G401 (cell line): ENCODE measurements around the gene KIAA0232. TPM values are rescaled to one million over a fixed set of nuclear protein-coding genes. Genes with fewer than 3 reads are reported as not detected.
"Not testable (repeated sequence)": the region's sequence is repeated elsewhere in the genome, so short reads cannot be mapped to it uniquely, and the experiment has no call there.

Source experiments
- DNase-seq: peaks from one replicate; pipeline ENCODE4 v3.0.0-alpha.2; 2015; ENCODE audit warnings: low spot score
- in situ Hi-C: cut with HindIII; loops from 2 replicates; pipeline ENCODE4 v1.10.0; 2016; ENCODE audit warnings: low sequenced_read_pairs, mixed read lengths
- total RNA-seq: library from RNA; depleted of rRNA; stranded (reverse); fragments of >200 nt; shearing (Covaris generic); gene quantifications from 2 replicates; pipeline ENCODE4 v1.2.3, GENCODE V29; 2014

The KIAA0232 gene
- total RNA-seq, 1 experiment from 2014 or later, result 10.3 TPM

GRCh38 chr4:6753103-6753560 lies 29.4 kb upstream of the KIAA0232 start:
- DNase-seq, result no peak
- in situ Hi-C loops, result no loop called here

GRCh38 chr4:6753891-6754290 lies 28.6 kb upstream of the KIAA0232 start:
- no peak for DNase-seq
- in situ Hi-C loops, result no loop called here

- DNase-seq, result no peak
- in situ Hi-C loops, result no loop called here
Measured at GRCh38 chr4:6754481-6755087, 27.9 kb upstream of the KIAA0232 start.

- in situ Hi-C loops, result no loop called here
- no peak for DNase-seq
Measured at GRCh38 chr4:6755088-6755753, 27.3 kb upstream of the KIAA0232 start.

- in situ Hi-C loops, DNase-seq: not testable (repeated sequence)
Measured at GRCh38 chr4:6756345-6756744, 26.2 kb upstream of the KIAA0232 start.

- in situ Hi-C loops, result no loop called here
- DNase-seq, result no peak
Measured at GRCh38 chr4:6758728-6759127, 23.8 kb upstream of the KIAA0232 start.

GRCh38 chr4:6760865-6761264 lies 21.7 kb upstream of the KIAA0232 start:
- DNase-seq, result no peak
- in situ Hi-C loops, result no loop called here

GRCh38 chr4:6761649-6762615 lies 20.6 kb upstream of the KIAA0232 start:
- no peak for DNase-seq

GRCh38 chr4:6763330-6763851 lies 19.1 kb upstream of the KIAA0232 start:
- DNase-seq, result no peak
- in situ Hi-C loops, result no loop called here

More at GRCh38 chr4:6761649-6762615, 20.6 kb upstream of the KIAA0232 start:
- in situ Hi-C loops, result no loop called here

GRCh38 chr4:6764976-6765620 lies 17.4 kb upstream of the KIAA0232 start:
- in situ Hi-C loops, result no loop called here

GRCh38 chr4:6765703-6766102 lies 16.8 kb upstream of the KIAA0232 start:
- no peak for DNase-seq
- in situ Hi-C loops, result no loop called here

More at GRCh38 chr4:6764976-6765620, 17.4 kb upstream of the KIAA0232 start:
- DNase-seq, result no peak

- in situ Hi-C loops, result no loop called here
- DNase-seq, result no peak
Measured at GRCh38 chr4:6767386-6767747, 15.2 kb upstream of the KIAA0232 start.

- DNase-seq, result no peak
- in situ Hi-C loops, result no loop called here
Measured at GRCh38 chr4:6767748-6768538, 14.6 kb upstream of the KIAA0232 start.

- in situ Hi-C loops, result no loop called here
- DNase-seq, result no peak
Measured at GRCh38 chr4:6768539-6768905, 14.0 kb upstream of the KIAA0232 start.

GRCh38 chr4:6769233-6769988 lies 13.1 kb upstream of the KIAA0232 start:
- no peak for DNase-seq
- in situ Hi-C loops, result no loop called here

GRCh38 chr4:6769989-6770420 lies 12.5 kb upstream of the KIAA0232 start:
- DNase-seq, result no peak
- in situ Hi-C loops, result no loop called here

GRCh38 chr4:6770581-6771228 lies 11.8 kb upstream of the KIAA0232 start:
- in situ Hi-C loops, result no loop called here
- DNase-seq, result no peak
